NCI-H2107 treated with DMSO at 0.1 percent for 48 hours (cell line): ENCODE measurements around the gene ATP2B2.

Experiments
- DNase-seq: peaks from one replicate; lab custom pipeline; 2025; ENCODE audit not compliant: unreplicated experiment; lab: John Stamatoyannopoulos, UW

The ATP2B2 gene

DNA sequence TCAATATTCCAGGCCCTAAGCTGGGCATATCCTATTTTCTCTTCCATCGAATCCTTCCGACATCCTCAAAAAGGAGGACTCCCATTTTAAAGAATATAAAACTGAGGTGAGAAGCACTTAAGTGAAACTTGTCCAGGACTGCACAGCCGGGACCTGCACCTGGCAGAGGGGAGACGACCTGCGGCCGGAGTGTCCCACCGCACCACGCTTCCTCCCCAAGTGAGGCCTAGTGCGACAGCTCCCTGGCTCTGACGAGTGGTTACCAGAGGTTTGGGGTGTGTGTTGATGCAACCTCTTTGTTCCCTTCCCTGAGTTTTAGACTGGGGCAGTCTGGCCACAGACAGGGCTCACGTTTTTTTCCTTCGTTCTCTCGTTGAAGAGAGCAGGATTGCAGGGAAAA, 24.9 kb upstream of the ATP2B2 start:
- no peak for DNase-seq

DNA sequence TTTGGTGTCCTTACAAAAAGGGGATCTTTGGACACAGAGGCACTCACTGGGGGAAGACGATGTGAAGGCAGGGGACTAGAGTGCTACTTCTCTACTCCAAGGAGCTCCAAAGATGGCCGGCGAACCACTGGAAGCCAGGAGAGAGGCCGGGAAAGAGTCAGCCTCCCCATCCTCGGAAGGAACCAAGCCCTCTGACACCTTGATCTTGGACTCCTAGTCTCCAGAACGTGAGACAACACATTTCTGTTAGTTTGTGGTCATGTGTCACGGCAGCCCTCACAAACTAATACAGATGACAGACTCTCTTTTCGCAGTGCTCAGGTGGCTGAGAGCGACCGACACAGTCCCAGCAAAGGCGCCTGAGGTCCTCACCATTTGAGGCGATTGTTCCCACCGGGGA, 24.4 kb upstream of the ATP2B2 start:
- no peak for DNase-seq

DNA sequence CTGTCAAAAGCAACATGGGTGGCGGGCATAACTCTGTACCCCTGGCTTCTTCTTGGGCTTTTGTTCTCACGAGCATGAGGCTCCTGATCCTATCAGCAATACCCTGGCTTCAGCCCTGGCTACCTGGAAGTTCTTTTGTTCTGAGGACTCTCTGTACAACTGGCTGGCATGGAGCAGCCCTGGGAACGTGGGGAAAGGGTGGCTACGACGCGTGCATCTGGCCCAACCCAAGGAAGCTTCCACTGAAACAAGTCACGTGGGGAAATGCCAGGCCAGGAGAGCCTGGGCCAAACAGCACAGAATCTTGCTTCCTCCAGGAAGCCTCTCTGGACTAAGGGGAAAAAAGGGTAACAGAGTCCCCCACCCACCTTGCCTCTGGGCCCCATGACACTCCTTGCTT, 22.7 kb upstream of the ATP2B2 start:
- DNase-seq = no peak

DNA sequence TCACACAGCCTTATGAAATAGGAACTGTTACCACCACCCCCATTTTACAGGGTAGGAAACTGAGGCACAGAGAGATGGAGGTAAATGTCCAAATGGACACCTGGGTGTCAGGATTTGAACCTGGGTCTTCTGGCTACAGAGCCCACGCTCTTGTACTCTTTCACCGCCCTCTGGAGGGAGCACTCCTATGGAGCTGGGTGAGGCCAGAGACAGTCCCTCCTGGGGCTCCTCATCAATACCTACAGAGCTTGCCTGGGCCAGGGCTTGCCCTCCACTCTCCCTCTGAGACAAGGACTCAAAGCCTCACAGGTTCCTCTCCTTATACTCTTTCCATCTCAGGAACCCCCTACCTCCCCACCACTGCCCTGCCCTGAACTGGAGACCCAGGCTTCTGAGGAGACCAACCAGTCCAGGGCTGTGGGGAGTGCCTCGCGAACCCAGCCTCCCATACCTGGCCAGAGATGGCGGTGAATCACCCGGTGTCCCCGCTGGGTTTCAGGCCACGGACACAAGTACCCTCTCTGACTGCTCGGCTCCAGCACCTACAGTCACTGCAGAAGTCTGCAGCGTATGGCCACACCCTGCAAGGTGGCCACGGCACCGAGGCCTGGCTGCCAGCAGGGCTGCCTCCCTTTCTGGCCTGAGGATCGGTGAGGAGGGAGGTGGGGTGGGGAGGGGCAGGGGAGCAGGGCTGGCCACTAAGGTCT, 22.1 kb upstream of the ATP2B2 start:
- no peak for DNase-seq

DNA sequence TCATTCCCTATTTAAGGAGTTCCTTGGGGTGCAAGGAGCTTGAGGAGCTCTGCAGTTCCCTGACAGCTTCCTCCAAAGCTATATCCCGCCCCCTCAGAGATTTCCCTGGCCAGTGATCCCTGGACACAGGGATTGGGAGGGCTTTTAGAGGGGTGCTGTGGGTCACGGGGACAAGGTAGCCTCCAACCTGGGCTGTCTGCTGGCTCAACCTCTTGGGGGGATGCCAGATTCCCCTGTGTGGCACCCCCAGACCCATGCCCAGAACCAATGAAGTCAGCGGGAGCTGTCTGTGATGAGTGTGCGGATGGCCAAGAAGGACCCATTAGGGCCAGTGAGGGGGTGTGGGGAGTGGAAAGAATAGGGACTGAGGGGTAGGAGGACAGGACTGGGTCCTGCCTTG, 21.0 kb upstream of the ATP2B2 start:
- DNase-seq = no peak

DNA sequence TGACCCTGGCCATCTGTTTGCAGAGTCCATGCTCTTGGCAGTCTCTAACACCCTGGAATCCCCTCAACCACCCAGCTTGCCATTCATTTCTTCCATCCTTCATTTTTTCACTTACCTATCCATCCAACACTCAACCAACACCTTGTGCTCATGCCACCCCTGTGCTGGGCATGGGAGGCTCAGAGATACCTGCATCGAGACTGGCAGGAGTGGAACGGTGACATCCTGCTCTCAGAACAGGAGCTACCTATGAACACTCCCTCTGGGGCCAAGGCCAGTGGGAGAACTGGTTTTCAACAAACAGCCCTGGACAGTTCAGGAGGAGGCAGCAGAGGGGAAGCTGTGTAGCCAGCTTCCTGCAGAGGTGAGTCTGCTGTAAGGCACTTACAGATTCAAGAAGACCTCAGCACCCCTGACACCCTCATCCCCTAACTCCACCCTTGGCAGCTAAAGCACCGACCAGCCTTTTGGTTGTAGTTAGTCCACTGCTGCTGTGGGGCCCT, 19.5 kb upstream of the ATP2B2 start:
- no peak for DNase-seq

DNA sequence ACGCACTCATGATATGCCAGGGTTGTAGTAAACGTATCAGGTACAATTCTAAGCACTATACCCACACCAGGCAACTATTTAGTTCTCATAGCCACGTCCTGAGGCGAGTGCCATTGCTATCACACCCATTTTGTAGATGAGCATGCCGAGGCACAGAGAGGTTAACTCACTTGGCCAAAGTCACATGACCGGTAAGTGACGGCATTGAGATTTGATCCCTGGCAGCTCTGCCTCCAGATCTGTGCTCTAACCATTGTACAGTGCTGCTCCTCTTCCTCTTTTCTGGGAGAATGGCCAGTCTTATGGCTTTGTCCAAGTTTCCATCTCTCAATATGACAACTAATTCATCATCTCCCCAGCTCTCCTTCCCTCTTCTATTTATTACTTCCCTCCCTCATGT, 18.9 kb upstream of the ATP2B2 start:
- DNase-seq = no peak

DNA sequence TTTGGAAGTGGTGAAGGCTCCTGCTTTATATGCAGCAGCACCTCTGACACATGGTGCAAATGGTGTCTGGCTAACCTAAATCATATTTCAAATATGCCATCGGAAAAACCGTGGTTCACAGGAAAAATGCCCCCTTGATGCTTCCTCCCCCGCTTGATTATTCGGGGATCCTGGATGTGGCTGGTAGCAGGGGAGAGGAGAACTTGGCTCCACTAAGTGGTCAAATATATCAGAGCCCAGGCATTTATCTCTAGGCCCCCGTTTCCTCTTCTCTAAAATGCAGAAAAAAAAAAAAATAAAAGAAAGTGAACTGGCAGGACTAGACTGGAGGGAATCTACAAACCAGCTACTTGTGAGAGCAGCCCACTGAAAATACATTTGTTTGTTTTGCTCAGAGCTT, 18.2 kb upstream of the ATP2B2 start:
- DNase-seq = no peak

DNA sequence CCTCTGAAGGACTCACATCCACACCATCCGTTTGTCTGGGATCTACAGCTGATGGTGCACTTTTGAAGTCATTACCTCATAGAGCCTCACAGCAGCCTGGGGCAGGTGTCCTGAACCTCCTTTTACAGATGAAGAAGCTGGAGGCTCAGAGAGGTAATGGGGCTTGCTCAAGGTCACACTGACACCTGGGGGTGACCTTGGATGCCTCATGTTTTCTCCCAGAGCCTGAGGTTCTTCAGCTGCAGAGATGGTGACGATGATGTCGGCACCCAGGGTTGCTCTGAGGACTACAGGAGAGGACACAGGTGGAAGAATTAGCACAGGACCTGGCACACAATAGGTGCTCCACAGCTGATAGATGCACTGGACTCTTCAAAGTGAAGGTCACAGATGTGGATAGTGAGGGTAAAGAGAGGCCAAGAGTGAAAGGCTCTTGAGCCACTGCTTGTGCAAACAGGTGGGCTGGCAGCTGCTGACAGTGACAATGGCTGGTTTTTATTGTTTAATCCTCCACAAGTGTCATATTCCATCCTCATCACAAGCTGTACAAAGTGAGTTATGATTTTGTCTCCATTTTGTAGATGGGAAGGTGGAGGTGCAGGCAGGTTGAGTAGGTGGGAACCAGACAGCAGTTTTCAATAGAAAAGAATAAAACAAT, 17.4 kb upstream of the ATP2B2 start:
- no peak for DNase-seq

DNA sequence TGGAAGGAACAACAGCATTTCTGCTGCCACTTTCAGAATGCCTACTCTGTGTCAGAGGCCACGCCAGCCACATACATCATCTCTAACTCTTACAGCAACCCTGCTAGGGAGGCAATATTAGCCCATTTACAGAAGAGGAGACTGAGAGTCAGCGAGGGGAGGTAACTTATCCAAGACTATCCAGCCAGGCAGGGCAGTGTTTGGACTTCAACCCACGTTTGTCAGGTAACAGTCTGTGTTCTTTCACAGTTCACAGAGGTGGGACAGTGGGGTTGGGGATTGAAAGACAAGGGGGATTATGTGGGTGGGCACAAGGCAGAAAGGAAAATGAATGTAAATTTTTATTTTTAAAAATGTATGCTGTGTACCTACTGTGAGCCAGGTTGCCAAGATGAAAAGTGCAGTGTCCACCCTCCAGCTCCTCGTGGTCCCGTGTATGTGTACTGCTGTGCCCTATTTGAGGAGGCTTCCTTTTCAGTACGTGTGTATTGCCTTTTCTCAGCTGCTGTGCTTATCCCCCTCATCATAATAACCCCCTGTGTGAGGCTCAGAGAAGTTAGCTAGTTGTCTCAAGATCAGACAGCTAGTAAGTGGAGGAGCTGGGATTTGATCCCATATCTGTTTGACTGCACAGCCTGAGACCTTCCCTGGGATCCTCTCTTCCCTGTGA, 16.5 kb upstream of the ATP2B2 start:
- DNase-seq = no peak

DNA sequence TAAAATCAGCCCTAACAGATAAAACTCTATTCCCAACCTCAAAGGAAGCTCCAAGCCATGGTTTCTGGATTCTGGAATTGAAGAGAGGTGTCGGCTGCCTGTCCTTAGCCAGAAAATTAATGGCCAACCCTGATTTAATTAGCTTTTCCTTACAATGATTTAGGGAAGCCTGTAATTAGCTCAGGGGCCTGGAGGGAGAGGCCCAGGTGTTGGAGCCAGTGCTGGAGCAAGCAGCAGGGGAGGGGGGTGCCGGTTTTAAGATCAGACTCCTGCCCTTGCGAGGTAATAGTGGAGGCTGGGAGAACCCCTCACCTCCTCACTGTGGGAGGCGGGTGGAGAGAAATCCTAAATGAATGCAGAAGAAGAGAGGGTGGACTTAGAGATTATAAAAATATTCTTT, 14.7 kb upstream of the ATP2B2 start:
- no peak for DNase-seq

DNA sequence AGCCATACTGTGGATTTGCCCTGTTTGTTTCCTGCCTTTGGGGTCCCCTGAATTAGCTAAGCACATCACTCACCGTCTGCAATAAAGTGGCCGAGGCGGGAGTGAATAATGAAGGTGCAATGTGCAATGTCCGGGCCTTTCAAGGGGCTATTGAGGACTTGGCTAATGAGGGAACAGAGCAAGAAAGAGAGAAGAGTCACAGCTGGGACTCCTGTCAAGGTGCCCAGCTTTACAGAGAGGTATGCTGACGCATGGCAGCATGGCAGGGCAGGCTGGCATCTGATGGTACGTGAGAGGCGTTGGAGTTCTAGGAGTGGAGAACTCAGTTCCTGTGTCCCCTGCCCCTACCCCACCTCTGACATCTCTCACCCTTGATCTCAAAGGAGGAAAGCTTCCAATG, 13.8 kb upstream of the ATP2B2 start:
- no peak for DNase-seq

DNA sequence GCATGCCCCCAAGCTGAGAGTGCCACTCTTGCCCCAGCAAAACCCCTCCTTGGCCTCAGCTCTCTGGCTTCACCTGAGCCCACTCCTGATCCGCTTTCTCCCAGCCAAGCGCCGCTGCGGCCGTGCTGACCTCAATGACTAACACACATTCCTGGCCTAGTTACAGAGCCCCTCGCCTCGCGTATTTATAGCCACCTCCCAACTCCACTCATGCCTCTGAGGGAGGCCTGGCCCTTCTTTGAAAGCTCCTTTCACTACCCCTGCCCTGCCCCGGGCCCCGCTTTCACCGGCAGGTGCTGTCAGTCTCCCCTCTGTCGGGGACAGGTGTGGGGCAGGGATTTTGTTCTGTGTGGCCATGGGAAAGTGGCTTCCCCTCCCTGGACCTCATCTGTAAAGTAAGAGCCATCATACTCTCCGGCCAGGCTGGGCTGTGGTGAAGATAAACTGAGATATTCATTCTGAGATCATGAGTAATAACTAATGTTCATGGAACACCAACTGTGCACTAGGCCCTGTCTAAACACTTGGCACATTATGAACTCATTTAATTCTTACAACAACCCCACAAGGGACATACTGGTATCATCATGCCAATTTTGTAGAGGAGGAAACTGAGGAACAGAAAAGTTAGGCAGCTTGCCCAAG, 13.2 kb upstream of the ATP2B2 start:
- no peak for DNase-seq

DNA sequence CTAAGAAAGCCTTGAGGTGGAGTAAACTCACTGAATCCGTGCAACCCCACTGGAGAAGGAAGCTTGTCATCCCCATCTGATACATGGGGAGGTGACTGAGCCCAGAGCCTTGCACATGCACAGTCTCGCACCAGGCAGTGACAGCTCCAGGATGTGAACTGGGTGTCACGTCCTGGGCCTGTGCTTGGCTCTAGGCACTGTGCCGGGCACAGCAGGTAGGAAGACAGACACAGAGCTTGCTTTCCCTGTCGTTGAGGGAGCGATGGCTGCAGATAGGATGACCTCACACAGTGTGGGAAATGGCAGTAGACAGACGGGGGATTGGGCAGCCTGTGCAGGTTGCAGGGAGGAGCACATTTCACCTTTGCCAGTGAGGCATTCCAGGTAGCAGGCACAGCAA, 12.2 kb upstream of the ATP2B2 start:
- DNase-seq = no peak

DNA sequence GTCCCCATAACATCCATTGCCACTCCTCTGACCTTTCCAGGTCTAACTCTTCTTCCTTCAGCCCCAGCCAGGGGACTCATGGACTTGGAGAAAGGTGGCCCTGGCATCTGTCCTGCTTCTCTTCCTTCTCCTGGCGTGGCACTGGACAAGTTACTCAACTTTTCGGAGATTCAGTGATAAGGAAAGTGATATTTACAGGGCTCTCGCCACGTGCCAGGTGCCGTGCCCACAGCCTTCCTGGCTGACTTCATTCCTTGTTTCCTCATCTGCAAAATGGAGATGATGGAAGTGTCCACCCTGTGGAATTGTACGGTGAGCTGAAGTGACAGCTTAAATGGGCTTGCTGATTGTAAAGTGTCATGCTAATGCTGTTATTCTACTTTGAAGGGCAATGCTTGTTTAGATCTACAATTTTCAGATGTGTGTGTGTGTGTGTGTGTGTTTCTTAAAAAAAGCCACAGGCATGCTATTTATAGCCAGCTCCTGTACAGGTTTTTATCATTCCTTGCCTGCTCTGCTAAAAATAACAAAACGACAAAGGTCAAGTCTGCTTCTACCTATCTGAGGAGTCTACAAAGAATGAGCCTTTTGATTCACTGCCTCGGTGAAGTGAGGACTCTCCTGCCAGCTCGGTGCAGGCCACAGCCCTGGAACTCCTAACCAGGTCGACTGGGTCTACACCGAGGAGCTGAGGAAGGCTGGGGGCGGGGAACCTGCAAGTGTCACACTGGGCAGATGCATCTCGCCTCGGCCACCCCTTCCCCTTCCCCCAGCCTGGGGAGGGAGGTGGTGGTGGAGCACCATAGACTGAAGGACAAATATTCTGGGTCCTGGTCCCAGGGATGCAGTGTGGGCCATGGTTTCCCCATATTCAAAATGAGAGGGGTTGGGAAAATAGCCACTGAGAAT, 11.4 kb upstream of the ATP2B2 start:
- DNase-seq = no peak

DNA sequence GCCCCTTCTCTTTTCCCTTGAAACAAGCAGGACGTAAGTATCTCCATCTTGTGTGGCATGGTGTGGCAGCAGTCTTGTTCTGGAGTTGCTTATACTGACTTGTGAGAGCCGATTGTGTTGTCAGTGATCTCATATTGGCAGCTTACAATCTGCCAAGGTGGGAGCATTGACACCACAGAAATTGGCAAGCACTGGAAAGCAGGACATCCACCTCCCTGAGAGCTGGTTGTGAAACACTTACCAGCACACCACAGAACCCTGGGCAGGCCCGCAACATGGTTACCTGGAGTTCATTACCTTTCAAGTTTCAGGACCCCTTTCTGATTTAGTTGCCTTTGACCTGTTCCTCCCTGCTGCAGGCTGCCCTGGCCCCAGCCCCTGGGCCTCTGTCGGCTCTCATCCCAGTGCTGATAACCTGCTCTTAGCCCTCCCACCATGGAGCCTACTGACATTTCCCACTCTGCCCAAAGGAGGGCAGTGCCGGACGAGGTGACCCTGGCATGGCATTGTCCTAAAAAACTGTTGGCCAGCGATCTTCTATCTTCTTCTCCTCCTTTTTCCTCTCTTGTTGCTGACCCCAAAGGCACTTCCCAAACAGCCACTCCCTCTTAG, 10.6 kb upstream of the ATP2B2 start:
- no peak for DNase-seq

DNA sequence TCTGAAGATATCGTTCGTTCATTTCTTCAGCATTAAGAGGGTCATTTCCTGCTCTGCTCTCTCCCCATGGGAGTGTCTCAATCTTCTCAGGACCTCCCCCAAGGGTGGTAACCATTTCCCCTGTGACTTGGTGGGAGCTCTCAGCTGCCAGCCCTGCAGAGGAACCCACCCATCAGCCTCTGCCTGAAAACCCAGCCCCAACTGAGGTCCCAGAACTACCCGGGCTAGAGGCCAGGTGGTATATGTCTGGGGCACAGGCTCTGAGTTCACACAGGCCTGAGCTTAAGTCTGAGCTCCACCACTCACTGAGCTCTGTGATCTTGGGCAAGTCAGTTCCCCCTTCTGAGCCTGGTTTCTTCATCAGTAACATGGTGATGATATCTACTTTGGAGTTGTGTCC, 10.0 kb upstream of the ATP2B2 start:
- DNase-seq = no peak

DNA sequence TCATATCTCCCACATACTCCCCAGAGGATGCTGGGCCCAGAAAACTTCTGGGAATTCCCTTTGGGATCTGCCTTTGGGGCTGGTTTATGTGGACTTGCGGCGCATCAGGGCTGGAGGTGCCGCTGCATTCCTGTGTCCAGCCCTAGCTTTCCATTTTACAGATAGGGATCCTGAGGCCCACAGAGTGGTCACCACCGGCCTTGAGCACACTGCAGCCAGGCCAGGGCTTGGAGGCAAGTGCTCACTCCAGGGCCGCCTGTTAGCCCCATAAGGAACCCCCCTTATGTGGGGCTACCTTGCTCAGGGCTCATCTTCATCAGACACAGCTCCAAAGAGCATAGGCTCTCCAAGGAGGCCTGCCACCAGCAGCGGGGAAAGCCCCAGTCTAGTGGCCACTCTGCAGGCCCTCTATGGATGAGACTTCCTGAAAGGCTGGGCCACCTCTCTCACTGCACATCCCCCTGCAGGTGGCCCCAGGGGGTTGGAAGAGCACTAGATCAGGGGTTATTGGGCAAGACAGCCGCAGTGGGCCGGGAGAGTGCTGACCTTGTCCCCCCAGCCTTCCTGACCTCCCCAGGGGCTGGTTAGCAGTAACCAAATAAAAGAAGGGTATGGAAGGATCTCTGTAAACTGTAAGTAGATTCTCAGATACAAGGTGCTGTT, 9.2 kb upstream of the ATP2B2 start:
- DNase-seq = no peak

DNA sequence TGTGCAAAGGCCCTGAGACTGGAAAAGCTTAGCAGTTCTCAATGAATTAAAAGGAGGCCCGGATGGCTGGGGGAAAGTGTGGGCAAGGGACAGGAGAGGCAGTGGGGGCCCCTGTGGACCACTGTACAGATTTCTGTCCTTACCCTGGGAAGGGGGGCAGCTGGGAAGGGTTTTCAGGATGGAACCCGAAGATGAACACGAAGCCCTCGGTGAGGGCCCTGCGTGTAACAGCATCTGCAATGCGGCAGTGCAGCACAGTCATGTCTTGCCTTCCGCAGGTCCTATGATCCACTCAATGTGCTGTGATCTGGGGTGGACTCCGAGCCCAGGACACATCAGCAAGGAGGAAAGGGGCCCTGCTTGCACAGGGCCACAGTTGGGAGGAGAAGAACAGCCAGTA, 7.9 kb upstream of the ATP2B2 start:
- no peak for DNase-seq

DNA sequence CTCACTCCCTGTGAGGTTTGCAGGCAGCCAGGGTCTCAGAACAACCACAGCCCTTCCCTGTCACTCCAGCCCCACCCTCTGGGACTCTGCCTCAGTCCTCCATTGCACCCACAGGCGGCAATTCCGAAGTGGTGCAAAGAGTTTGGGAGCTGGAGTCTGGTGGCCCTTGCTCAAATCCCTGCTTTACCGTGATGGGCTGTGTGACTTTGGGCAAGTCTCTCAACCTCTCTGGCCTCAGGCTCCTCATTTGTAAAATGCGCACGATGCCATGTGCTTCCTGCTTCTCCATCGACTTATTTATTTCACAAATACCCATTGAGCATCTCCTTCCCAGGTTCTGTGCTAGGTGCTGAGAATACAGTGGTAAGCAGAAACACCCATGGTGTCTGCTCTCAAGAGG, 7.3 kb upstream of the ATP2B2 start:
- no peak for DNase-seq
